ENCODE measurements around the gene SYNDIG1L.

SYNDIG1L gene

GRCh38 chr14:74434294-74434693 lies 8.3 kb upstream of the SYNDIG1L start:
- DNase-seq (ENCODE audit: low read depth): no peak
- H3K4me3 ChIP-seq (ENCODE audit: control insufficient read depth, low read depth, low read length): no peak overlapping the region
- TF ChIP-seq, protein P1, sequence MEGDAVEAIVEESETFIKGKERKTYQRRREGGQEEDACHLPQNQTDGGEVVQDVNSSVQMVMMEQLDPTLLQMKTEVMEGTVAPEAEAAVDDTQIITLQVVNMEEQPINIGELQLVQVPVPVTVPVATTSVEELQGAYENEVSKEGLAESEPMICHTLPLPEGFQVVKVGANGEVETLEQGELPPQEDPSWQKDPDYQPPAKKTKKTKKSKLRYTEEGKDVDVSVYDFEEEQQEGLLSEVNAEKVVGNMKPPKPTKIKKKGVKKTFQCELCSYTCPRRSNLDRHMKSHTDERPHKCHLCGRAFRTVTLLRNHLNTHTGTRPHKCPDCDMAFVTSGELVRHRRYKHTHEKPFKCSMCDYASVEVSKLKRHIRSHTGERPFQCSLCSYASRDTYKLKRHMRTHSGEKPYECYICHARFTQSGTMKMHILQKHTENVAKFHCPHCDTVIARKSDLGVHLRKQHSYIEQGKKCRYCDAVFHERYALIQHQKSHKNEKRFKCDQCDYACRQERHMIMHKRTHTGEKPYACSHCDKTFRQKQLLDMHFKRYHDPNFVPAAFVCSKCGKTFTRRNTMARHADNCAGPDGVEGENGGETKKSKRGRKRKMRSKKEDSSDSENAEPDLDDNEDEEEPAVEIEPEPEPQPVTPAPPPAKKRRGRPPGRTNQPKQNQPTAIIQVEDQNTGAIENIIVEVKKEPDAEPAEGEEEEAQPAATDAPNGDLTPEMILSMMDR (conservative IDR thresholded peaks at IDR 0.05; ENCODE audit: control insufficient read depth, insufficient read depth, low read depth, low read length): no peak

- TF ChIP-seq, protein P1 (conservative IDR thresholded peaks at IDR 0.05; ENCODE audit: control insufficient read depth, insufficient read depth, low read depth, low read length): no peak
- no peak for DNase-seq (ENCODE audit: low read depth)
- no peak overlapping the region for H3K4me3 ChIP-seq (ENCODE audit: control insufficient read depth, low read depth, low read length)
These were observed 4.0 kb upstream of the SYNDIG1L start for GRCh38 chr14:74429991-74430390.

DNA sequence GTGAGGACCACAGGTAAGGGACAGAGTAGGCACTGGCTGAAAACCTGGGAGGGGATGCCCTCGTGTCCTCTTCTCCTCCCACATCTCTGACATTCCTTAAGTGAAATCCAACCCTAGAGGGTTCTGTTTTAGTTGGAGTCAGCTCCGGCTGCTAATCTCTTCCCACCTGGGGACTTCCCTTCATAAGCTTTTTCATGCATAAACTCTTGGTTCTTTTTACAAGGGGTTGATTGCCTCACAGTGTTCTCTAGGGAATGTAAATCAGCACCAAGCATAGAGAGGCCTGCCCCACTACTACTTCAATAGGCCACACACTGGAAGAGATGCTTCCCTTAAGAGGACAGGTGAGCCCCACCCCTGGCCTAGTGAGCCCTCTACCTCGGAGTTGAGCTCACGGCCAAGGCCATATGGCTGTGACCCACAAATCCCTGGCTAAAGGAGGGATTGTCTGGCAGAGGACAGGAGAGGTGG lies 3.2 kb upstream of the SYNDIG1L start:
- H3K4me3 ChIP-seq (ENCODE audit: control insufficient read depth, low read depth, low read length): no peak overlapping the region
- TF ChIP-seq, protein P1 (conservative IDR thresholded peaks at IDR 0.05; ENCODE audit: control insufficient read depth, insufficient read depth, low read depth, low read length): no peak
- no peak for DNase-seq (ENCODE audit: low read depth)

GRCh38 chr14:74427651-74428050 lies 1.6 kb upstream of the SYNDIG1L start:
- no peak for DNase-seq (ENCODE audit: low read depth)
- H3K4me3 ChIP-seq (ENCODE audit: control insufficient read depth, low read depth, low read length): no peak overlapping the region
- TF ChIP-seq, protein P1 (conservative IDR thresholded peaks at IDR 0.05; ENCODE audit: control insufficient read depth, insufficient read depth, low read depth, low read length): no peak

- no peak overlapping the region for H3K4me3 ChIP-seq (ENCODE audit: control insufficient read depth, low read depth, low read length)
- no peak for DNase-seq (ENCODE audit: low read depth)
- TF ChIP-seq, protein P1 (conservative IDR thresholded peaks at IDR 0.05; ENCODE audit: control insufficient read depth, insufficient read depth, low read depth, low read length): no peak
These were observed 347 bp downstream of the SYNDIG1L start for GRCh38 chr14:74425525-74426201.

DNA sequence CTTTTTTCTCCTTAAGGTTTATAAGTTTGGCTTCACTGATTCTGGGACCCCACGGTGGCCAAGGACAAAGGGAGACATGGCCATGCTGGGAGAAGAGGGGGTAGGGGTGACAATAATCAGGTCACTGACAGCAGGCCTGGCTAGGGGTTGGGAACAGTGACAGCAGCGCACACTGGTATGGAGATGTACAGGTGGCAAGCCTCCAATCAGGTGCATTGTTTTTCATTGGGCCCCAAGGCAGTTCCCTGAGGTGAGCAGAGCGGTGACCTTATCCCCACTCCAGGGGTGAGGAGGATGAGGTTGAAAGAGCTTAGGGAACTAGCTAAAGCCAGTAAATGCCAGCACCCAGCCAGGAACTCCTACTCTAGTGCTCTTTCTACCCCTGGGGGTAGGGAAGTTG lies 1.4 kb downstream of the SYNDIG1L start:
- H3K4me3 ChIP-seq (ENCODE audit: control insufficient read depth, low read depth, low read length): no peak overlapping the region
- TF ChIP-seq, protein P1 (conservative IDR thresholded peaks at IDR 0.05; ENCODE audit: control insufficient read depth, insufficient read depth, low read depth, low read length): no peak
- DNase-seq (ENCODE audit: low read depth): no peak
